Brain microvascular endothelial cell (primary cell): ENCODE data around the gene RABGGTA.

ENCODE experiments used
- DNase-seq: peaks from one replicate; pipeline ENCODE4 v3.0.0-alpha.2; 2020
- H3K27ac ChIP-seq: fragments of 250-450 bp; sonication (Bioruptor Pico); 2 replicates; pipeline ENCODE4 v1.5.1; 2020; ENCODE audit warnings: mild to moderate bottlenecking, moderate library complexity
- H3K27me3 ChIP-seq: fragments of 250-450 bp; sonication (Bioruptor Pico); replicated peaks from 2 replicates; pipeline ENCODE4 v1.5.1; 2020; ENCODE audit warnings: mild to moderate bottlenecking
- H3K36me3 ChIP-seq: fragments of 250-450 bp; sonication (Bioruptor Pico); replicated peaks from 2 replicates; pipeline ENCODE4 v1.5.1; 2020; ENCODE audit warnings: mild to moderate bottlenecking
- H3K4me3 ChIP-seq: 2 replicates; pipeline ENCODE4 v1.5.1; 2011; ENCODE audit warnings: low read depth, mild to moderate bottlenecking, control low read depth, low read length, moderate library complexity
- in situ Hi-C: cut with HindIII; loops from 2 replicates; pipeline ENCODE4 v1.10.0; 2017; ENCODE audit warnings: low sequenced_read_pairs, low pct_ligation_motif_present
- TF ChIP-seq, protein P1 (sequence below): IDR thresholded peaks from 2 replicates; pipeline ENCODE4 v1.5.1; 2011; ENCODE audit warnings: low read depth, mild to moderate bottlenecking, moderate library complexity, low read length, control low read depth, inconsistent platforms; ENCODE audit errors: missing control alignments

RABGGTA gene

DNA sequence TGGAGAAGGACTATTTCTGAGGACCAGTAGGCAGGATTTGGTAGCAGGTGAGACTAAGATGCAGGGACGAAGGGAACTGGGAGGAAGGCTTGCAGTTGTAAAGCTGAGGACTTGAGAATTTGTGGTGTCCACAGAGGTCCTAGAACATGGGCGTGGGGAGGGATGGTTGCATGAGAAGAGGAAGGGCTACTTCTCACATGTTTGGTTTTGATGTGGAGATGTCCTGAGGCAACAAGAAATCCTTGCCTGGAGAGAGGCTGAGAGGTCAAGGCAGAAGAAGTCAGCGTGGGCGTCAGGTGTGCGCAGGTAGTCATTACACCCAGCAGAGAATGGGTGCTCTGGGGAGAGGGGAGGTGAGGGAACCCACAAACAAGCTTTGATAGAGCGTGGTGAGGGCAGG is 5.7 kb upstream of the RABGGTA start:
- Histone ChIP-seq H3K27me3 (no peaks in the 10 kb centered on the region), H3K4me3 (no peak overlapping the region), H3K27ac (no peak overlapping the region), H3K36me3 (no peaks in the 10 kb centered on the region)
- TF ChIP-seq, protein P1, sequence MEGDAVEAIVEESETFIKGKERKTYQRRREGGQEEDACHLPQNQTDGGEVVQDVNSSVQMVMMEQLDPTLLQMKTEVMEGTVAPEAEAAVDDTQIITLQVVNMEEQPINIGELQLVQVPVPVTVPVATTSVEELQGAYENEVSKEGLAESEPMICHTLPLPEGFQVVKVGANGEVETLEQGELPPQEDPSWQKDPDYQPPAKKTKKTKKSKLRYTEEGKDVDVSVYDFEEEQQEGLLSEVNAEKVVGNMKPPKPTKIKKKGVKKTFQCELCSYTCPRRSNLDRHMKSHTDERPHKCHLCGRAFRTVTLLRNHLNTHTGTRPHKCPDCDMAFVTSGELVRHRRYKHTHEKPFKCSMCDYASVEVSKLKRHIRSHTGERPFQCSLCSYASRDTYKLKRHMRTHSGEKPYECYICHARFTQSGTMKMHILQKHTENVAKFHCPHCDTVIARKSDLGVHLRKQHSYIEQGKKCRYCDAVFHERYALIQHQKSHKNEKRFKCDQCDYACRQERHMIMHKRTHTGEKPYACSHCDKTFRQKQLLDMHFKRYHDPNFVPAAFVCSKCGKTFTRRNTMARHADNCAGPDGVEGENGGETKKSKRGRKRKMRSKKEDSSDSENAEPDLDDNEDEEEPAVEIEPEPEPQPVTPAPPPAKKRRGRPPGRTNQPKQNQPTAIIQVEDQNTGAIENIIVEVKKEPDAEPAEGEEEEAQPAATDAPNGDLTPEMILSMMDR: no peak
- no peak for DNase-seq
- in situ Hi-C loops: no loop called here

GRCh38 chr14:24274101-24274543 is 2.7 kb upstream of the RABGGTA start:
- no peaks in the 10 kb centered on the region for H3K36me3 ChIP-seq
- no peak overlapping the region for H3K27ac ChIP-seq
- in situ Hi-C loops: no loop called here
- no peak overlapping the region for H3K4me3 ChIP-seq
- no peaks in the 10 kb centered on the region for H3K27me3 ChIP-seq
- DNase-seq: no peak
- TF ChIP-seq, protein P1: no peak

DNA sequence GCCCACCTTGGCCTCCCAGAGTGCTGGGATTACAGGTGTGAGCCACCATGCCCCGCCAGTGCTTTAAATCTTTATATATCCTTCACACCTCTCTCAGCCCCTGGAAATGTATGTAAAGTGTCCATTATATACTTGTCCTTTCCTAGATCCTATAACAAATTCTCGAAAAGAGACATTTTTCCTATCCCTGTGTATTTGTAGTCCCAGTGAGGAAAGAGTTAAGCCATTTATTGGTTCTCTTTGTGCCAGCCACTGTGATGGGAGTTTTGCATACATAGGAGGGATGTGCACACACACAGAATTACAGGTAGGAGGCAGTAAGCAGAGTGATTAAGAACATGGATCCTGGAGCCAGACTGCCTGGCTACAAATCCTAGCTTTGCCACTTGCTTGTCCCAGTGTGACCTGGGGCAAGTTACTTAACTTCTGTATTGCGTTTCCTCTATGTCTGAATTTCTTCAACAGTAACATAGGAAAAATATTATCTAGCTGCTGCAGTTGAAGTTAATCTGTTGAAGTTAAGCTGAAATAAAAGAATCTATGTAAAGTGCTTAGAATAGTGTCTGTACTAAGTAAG is 2.1 kb upstream of the RABGGTA start:
- Histone ChIP-seq H3K27ac (no peak overlapping the region), H3K36me3 (no peaks in the 10 kb centered on the region), H3K4me3 (no peak overlapping the region), H3K27me3 (no peaks in the 10 kb centered on the region)
- DNase-seq: no peak
- in situ Hi-C loops: no loop called here
- TF ChIP-seq, protein P1: peak; percentile 28

- Histone ChIP-seq H3K36me3 (peaks cover 4% of the 10 kb centered on the region), H3K27ac (no peak overlapping the region), H3K4me3 (no peak overlapping the region), H3K27me3 (no peaks in the 10 kb centered on the region)
- in situ Hi-C loops: no loop called here
- no peak for DNase-seq
- TF ChIP-seq, protein P1: no peak
These were observed 1.1 kb upstream of the RABGGTA start for GRCh38 chr14:24272467-24272866.

- DNase-seq: no peak
- Histone ChIP-seq H3K27me3 (no peaks in the 10 kb centered on the region), H3K36me3 (peaks cover 8% of the 10 kb centered on the region), H3K27ac (no peak overlapping the region), H3K4me3 (peak overlapping the region; percentile 93)
- TF ChIP-seq, protein P1: no peak
- in situ Hi-C loops: no loop called here
These were observed 452 bp upstream of the RABGGTA start for GRCh38 chr14:24271834-24272263.
